ENCODE data around the gene MAP4K2.
A peak's percentile ranks its signal among the peaks of the same experiment; 100 is the strongest.

MAP4K2 gene

GRCh38 chr11:64754124-64754918, 48.7 kb downstream of the MAP4K2 start:
- no peak for DNase-seq

- no peak for DNase-seq
Observed at GRCh38 chr11:64753380-64754123, 49.5 kb downstream of the MAP4K2 start.

DNA sequence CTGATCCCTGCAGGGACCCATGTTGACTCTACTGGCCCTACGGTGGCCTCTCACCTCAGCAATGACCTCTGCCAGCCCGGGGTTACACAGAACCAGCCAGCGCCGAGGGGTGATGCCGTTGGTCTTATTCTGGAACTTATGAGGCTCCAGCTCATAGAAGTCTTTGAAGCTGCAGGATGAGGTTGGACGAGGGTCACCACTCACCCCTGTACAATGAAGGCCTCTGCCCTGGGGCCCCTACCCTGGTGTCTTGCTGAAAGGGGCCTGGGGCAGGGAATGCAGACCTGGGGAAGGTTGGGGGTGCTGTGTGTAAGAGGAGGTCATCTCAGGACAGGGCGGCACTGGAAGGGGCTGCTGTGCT, 50.0 kb downstream of the MAP4K2 start:
- DNase-seq = no peak

DNA sequence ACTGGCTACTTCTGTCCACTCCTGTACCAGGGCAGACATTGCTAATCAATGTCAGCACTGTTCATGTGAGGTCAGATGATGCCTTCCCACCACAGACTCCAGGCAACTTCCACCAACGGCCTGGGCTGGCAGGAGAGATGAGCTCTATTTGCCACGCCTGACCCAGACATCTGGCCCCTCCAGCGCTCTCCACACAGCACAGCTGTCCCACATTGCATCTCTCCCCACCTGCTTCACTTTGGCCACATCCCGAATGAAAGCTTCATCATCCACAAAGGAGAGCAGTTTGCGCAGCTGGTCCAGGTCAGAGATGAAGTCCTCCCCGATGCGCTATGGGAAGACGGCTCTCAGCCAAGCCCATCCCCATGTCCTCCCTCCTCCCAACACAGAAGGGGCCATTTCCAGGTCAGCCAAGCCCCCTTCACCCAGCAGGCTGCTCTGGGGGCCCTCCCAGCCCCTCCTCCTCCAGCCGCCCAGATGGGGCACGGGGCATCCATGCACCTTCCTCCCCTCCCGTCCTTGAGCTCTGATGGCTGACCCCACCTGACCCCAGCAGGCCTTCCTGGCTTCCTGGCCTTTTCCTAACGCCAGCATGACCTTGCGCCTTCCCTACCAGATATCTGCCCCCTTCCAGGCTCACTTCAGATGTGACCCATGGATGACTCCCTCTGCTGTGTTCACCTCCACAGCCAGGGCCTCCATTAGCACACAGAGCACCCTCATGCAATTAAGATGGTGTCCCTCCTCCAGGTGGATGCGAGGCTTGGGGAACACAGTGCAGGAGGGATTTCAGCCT, 50.6 kb downstream of the MAP4K2 start:
- no peak for DNase-seq

DNA sequence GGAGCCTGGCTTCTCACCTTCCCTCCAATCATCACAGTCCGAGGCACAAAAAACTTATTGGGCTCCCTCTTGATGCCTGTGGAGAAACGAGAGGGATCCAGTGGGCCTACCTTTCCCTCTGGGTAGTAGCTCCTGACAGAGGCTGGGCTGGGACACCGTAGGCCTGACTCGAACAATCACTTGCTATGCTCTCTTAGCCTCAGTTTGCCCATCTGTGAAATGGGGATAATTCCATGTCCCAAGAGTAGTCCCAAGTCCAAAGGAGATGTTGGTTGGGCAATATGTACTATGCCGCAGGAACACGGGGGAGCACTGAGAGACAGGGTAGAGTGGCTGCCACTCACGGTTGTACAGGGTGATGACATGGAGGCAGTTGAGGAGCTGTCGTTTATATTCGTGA, 51.4 kb downstream of the MAP4K2 start:
- DNase-seq = no peak

- no peak for DNase-seq
Observed at GRCh38 chr11:64751136-64751535, 51.9 kb downstream of the MAP4K2 start.

- no peak for DNase-seq
Observed at GRCh38 chr11:64750361-64751054, 52.5 kb downstream of the MAP4K2 start.

DNA sequence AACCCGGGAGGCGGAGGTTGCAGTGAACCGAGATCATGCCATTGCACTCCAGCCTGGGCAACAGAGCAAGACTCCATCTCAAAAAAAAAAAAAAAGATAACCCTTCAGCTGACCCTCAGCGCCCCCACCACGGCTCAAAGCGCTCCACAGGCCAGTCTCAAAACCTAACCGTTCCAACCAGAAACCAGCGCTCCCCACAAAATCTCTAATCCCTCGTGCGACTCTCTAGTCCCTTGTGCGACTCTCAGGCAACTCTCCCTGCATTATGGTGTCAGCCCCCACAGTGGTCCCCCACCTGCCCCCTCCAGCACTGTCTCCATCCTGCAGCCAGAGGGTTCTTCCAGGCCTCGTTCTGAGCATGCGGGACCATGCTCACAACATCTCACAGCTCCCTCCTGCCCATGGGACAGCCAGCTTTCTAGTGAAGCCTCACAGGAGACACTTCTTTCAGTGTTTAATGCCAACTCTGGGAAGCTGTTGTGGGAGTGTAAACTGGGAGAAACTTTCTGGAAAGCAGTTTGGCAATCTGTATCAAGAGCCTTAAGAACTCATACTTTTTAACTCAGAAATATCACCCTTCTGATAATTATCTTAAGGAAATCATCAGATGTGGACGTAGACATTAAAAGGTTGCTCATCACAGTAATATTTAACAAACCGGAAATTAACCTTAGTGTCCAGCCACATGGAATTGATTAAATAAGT, 54.9 kb downstream of the MAP4K2 start:
- DNase-seq = no peak

- DNase-seq = no peak
Observed at GRCh38 chr11:64746486-64746885, 56.5 kb downstream of the MAP4K2 start.

DNA sequence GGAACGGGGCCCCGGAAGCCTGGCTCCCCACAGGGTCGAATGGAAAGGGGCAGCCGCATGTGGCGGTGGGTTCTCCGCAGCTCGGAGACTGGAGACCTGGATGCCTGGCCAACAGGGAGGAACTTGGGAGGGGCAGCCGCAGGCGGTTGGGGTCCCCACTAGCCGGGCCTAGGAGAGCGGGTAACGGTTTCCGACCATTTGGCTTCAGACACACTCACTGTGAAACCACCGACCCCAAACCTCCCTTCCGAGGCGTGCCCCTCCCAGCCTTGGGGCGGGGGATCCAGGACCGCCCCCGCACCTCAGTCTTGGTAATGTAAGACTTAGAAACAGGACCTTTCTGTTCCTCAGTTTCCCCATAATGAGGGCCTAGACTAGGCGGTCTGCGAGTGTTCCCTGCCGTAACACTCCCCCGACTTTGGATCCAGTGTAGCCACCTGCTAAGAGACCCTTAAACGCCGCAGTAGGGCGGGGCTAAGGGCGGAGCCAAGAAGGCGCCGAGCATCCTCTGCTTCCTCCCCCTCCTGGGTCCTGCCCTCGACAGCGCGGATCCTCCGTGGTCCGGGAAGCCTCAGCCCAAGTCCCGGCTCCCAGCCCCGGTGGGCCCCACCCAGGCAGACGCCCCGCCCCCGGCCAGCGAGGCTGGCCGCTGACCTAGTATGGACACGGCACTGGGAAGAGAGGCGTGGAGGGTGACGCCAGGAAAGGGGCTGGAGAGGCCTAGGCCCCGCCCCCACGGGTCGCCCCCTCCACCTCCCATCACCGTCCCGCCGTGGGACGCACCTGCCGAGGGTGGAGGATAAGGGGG, 57.3 kb downstream of the MAP4K2 start:
- DNase-seq = peak; percentile 41 to 76

DNA sequence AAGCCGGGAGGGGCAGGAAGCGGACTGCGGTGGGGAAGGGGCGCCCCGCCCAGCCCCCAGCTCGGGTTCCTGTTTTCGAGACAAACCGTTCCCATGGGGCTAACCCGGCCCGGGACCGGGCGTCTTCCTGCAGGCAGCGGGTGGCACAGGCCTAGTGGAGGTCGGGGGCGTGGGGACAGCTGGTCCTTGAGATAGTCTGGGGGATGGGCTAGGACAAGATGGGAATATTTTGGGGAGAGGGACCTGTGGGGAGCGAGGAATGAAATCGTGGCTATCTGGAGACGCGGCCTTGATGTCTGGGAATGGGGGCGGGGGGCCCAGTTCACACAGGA, 57.9 kb downstream of the MAP4K2 start:
- DNase-seq = peak; percentile 44 to 72

DNA sequence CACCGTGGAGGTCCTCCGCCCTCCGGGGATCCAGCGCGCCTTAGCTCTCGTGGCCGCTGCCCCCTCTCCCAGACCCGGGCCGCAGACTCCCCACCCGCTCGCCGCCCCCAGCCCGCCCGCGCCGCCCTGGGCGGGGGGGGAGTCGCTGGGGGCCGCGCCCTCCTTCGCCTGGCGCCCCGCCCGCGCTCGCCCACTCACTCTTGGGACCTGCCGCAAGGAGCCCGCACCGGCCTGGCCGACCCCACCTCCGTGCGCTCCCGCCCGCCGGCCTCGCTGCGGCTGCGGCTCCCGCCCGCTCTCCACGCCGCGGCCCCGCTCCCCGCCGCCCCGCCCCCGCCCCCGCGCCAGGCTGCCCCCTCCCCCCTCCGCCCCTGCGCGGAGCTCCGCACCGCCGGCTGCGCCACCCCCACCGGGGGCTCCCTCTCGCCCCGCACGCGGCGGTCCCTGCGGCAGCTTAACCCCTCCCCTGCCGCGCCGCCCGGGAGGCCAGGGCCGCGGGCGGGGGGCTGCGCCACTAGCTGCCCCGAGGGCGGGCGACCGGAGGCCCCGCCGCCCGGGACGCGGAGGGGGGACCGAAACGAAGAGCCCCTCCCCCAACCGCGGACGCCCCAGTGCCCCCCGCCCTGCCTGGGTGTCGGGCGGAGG, 58.3 kb downstream of the MAP4K2 start:
- no peak for DNase-seq

DNA sequence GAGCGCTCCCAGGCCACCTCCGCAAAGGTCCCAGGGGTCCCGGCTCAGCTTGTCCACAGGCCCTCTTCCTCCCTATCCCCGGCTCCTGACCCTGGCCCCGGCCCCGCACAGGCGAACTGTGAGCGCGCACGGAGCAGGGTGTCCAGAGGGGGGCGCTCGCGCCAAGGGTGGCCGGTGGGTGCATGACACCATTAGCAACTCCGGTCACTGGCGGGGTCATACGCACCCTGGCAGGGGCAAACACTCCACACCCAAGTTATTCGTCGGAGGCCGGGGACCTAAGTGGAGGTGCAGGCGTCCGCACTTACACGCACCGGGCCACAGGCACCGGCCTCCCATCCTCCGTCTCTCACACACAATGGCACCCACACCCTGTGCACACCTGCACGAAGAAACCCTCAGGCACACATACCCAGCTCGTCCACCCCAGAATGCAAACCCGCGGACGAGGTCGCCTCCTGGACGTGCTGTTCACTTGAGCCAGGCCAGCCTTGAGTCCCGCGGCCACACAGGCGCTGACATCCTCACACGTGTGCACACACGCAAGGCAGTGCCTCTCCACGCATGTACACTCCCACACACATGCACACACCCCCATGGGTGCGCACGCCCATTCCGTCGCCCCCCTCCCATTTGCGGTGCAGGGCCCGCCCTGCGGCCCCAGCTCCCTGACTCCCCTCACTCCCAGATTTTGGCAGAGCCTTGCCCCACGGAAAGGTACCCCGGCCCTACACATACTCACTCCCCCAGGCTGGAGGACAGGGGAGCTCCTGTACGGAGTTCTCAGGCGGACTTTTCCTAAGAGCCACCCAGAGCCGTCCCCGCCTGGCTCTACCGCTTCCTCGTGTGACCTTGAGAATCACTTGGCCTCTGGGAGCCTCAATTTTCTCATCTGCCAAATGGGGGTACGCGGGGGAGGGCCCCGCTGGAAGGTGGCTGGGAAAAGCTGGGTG, 59.1 kb downstream of the MAP4K2 start, which contains the start of gene RASGRP2:
TSS of gene RASGRP2 (minus strand) at position 552 of the 953 bp plus-strand sequence. CDS start 1,276 bp downstream, outside the sequence.
- DNase-seq = peak; percentile 55 to 74

- peak; percentile 66 to 85 for DNase-seq
Observed at GRCh38 chr11:64742889-64743590, 60.0 kb downstream of the MAP4K2 start.

DNA sequence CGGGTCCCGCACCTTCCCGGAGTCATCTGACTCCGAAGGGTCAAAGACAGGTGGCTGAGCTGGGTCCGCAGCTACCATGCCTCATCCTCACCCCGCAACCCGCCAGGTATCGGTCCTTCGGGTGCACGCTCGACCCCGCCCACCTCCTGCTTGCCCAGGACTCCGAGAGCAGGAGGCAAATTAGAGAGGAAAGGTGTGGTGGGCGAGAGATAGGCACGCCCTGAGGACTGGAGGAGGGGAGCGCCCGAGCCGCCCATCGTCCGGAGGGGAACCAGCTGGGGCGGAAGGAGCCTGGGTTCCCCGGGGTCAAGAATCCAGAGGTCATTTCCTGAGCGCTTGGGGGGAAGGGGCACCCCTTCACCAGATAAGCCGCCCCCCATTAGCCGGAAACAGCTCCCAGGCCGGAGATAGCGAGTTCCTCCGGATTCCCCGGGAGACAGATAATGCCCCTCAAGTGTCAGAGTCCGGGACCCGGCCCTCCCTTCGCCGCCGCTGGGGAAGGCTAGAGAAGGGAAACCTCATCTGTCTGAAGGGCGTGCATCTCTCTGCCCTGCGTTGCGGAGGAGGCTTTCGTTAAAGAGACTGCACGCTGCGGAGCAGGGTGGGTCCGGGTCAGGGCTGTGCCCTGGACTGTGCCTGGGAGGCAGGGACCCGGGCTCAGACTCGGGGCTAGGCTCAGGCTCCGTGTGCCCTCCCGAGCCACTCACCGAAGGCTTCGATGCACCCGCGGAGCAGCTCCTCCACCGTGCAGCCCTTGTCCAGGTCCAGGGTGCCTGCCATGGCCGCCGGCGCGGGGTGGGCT, 60.7 kb downstream of the MAP4K2 start:
- peak; percentile 20 to 24 for DNase-seq

GRCh38 chr11:64741375-64742086, 61.5 kb downstream of the MAP4K2 start:
- DNase-seq = no peak

DNA sequence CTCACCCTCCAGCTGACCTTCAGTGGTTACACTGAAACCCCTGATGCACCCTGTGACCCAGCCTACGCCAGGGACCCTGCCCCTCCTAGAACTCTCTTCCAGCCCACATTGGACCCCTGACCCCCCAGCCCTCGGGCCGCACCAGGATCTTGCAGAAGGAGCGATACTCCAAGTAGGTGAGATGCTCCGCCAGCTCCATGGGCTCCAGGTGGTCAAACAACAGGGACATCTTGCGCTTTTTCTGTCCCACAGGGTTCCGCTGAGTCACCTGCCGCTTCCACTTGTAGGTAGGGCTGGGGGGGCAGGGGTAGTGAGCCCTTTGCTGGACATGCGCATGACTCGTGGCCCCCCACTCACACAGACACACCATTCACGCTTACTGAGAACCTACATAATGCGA, 63.1 kb downstream of the MAP4K2 start:
- no peak for DNase-seq

All from inflammatory macrophage (primary cell).